Ecto neural progenitor cell (in vitro differentiated cells): ENCODE results near the gene SAPCD1.

Source experiments
- DNase-seq: peaks from one replicate; pipeline ENCODE4 v3.0.0-alpha.2; 2018; ENCODE audit warnings: low spot score

Gene SAPCD1

DNA sequence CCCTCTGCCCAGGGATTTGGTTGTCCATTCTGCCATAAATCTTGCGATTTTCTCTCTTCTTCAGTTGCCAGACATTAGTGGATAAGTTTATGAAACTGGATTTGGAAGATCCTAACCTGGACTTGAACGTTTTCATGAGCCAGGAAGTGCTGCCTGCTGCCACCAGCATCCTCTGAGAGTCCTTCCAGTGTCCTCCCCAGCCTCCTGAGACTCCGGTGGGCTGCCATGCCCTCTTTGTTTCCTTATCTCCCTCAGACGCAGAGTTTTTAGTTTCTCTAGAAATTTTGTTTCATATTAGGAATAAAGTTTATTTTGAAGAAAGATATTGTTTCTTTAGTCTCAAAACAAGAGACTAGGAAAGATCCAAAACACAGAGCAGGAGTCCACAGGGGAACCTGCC lies at the start of gene SAPCD1:
SAPCD1 (plus strand) TSS at position 301 of the 400 bp plus-strand sequence. CDS start 399 bp downstream, outside the sequence.
- no peak for DNase-seq

DNA sequence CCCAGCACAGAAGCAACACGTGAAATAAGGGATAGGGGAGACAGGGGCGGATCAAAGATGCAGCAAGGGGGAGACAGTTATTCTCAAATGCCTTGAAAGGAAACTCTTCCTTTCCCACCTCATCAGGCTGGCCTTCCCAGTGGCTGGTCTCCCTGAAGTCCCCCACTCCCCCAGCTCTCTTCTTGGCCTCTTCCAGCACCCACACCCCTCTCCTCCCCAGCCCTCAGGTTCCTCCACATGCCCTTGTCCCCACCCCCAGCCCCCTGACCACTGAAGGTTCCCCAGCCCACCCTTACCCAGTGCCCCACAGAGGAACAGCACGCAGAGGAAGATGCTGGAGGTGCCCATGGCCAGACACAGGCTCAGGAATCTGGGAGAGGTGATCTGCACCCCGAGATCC lies 49.0 kb upstream of the SAPCD1 start:
- DNase-seq = no peak

DNA sequence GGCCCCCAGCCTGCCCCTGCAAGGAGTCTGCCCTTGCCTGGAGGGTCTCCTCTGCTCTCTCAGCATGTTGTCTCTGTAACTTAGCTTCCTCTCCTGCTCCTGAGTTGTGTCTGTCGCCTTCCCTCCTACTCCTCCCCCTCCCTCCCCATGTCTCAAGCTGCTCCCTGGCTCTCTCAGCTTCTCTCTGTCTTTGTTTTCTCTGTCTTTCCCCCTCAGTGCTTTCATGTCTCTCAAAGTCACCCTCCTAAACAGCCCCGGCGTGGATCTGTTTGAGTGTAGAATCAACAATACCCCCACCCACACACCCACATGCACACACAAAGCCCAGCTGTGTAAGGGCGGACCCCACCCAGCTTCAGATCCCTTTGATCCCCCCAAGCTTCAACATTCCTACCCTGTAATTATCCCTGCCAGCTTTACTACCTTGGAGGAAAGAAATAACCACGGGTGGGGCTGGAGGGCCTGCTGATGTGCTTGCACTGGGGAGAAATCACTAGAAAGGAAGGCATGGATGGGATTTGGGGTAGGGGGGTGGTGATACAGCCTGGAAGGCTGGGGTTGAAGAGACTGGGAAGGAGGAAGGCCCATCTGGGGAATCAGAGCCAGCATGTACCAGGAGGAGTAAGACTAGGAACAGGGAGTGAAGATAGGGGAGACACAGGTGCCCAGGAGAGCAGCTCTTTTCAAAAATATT lies 48.3 kb upstream of the SAPCD1 start:
- no peak for DNase-seq

DNA sequence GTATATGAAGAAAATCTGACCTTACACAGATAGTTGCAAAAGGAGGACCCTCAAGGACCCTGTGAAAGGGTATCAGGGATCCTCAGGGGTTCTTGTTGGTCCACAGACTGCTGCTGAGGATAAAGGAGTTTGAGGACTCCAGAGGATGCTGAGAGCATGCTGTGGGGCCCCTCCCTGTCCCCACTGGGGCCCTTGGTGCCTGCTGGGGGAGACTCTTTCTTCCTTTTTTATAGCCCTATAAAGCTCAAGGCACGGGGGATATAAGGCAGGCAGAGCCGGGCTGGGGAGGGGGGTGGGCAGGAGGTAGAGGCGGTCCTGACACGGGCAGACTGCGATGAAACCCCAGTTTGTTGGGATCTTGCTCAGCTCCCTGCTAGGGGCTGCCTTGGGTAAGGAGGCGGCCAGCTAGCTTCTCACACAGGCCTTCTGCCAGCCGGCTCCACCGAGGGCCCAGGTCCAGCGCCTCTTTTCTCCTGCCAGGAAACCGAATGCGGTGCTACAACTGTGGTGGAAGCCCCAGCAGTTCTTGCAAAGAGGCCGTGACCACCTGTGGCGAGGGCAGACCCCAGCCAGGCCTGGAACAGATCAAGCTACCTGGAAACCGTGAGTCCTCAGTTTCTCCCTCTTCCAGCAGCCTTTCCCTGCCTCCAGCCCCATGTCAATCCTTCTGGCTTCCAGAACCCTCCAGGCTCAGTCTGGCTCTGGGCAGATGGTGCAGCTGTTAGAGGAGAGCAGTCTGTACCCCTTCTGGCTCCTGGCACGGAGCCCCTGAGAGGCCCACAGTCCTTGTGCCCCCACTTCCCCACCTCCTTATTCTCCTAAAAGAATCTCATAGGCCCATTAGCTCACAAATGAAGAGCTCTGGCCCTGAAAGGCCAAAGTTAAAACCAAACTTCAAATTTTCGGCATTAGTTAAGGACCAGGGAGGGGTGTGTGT lies 47.2 kb upstream of the SAPCD1 start, which contains the start of gene LY6G6D:
LY6G6D (plus strand) TSS at position 327 of the 937 bp plus-strand sequence; CDS start at position 335, 8 bp downstream.
- no peak for DNase-seq

DNA sequence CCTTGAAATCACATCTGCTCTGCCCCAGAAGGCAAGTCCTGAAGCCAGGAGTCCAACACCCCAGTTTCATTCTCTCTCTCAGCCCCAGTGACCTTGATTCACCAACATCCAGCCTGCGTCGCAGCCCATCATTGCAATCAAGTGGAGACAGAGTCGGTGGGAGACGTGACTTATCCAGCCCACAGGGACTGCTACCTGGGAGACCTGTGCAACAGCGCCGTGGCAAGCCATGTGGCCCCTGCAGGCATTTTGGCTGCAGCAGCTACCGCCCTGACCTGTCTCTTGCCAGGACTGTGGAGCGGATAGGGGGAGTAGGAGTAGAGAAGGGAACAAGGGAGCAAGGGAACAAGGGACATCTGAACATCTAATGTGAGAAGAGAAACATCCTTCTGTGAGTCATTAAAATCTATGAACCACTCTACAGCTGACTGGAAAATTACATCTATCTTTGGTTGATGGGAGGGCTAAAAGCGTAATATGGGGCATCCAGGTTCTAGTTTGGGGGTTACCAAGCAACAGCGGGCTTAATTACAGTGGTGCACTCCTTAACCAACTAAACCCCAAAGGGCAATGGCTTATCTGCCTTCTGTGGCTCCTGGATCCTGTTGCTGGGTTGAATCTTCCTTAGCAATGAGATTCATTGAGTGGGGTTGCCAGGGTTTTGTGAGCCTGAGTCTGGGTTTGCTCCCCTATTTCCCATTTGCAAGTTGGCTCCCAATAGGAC lies 44.8 kb upstream of the SAPCD1 start:
- no peak for DNase-seq

DNA sequence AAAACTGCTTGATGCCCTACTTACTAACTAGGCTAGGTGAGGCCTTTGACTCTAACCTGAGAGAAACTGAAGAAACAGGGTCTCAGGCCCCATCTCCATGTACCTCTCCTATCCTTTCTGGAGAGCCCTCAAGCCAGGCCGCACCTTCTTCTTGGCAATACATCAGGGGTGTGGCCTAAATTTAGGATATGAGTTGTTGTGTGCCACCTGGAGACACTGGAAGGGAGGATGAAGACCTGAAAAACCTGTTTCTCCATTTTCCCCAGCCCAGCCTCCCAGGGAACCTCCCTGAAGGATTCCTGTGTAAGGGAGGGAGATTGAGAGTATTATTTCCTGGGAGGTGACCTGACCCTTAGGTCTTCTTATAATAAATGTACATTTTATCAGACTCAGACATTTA lies 44.2 kb upstream of the SAPCD1 start:
- no peak for DNase-seq

DNA sequence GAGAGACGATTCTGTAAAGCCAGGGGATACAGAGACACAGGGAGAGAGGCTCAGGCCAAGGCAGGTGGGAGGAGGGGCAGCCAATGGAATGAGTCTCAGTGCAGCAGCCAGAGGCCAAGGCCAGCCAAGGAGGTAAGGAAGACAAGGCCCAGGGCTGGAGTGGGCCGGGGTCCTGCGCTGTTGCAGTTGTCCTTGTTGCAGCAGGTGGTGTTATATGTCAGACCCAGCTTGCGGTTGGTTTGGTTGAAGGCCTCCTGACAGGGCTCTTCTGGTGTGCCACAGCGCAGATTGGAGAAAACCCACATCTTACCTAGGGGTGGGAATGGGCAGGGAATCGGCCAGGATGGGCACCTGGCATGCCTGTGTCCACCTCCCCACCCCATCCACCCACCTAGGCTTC lies 43.5 kb upstream of the SAPCD1 start:
- DNase-seq = no peak

DNA sequence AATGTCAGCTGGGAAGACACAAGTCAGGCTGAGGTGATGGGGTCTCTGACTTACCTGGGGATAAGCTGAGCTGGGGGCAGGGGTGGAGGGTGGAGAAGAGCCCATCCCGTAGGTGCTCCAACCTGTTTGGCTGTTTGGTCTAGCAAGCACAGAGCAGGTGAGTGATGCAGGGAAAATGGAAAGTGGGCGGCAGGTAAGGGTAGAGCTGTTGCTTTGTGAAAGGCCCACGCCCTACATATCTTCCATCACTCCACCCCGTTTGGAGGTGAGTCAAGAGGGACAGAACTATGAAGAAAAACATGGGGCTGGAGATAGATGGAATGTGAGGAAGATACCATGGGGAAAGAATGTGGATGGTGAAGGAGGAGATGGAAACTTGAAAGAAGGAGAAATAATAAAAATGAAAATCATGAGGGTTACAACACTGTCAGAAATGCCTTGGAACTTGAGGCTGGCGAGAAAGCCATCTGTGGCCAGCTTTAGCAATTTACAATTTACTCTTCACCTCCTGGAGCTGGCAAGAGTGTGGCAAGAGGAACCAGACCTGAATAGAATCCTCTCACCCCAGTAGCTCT lies 42.2 kb upstream of the SAPCD1 start:
- DNase-seq = no peak

DNA sequence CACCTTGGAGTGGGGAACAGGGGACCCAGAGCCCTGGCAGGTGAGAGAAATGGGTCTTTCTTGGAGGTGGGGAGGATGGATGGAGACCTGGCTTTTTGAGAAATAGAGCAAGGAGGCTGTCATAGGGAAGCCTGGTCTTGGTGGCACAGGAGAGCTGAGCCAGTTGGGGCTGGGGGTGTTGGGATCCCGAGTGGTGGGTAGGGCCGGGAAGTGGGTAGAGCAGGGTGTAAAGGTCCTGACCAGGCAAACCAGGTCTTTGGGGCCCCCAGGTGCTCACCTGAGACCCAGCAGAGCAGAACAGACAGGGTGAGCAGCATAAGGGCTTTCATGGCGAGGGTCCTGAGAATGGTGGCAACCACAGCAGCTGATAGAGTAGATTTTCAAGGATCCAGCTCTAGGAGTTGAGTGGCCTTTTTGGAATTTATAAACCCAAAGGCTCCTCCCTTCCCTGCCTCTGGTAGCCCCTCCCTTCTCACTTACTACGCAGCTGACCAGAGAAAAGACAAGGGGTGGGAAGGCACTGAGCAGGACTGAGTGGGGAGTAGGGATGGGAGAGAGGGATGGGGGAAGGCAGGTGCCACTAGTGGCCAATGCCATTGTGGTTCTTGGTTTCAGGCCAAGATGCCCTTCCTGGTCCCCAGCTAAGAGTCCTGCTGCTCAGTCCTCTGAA lies 41.0 kb upstream of the SAPCD1 start, which contains the start of gene LY6G6C:
LY6G6C (minus strand) TSS at position 396 of the 670 bp plus-strand sequence; CDS start at position 329, 67 bp downstream.
- DNase-seq = no peak

DNA sequence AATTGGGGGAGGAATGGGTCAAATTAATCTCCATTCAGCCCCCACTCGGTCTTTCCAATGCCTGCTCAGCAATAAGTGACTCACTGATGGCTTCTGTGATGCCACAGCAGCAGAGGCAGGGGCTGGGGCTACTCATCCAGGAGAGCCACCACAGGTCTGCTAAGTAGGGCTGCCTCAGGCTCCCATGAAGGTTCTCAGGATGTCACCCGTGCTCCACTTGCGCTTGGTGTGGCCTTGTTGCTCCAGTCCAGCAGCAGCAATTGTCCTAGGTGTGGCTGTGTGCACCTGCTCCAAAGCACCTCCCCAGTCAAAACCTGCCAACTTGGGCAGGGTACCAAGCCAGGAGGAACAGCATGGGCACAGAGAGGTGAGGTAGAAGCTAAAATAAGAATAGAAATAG lies 40.3 kb upstream of the SAPCD1 start:
- DNase-seq = no peak

DNA sequence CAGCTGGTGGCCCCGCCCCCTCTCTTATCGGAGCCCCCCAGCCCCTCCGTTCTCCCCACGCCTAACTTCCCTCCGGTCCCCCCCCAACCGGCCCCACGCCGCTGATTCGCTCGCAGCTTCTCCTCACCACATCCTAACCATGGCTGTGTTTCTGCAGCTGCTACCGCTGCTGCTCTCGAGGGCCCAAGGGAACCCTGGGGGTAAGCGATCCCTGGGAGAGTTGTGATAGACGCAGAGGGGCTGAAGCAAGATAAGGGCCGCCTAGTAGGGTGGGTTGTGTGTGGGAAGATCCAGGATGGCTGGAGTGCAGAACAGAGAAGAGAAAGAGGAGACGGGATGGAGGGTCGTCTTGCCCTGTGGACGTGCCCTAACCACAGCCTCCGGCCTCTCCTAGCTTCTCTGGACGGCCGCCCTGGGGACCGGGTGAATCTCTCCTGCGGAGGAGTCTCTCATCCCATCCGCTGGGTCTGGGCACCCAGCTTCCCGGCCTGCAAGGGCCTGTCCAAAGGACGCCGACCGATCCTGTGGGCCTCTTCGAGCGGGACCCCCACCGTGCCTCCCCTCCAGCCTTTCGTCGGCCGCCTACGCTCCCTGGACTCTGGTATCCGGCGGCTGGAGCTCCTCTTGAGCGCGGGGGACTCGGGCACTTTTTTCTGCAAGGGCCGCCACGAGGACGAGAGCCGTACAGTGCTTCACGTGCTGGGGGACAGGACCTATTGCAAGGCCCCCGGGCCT lies 39.0 kb upstream of the SAPCD1 start, which contains the start of gene MPIG6B:
MPIG6B (plus strand) TSS at position 129 of the 735 bp plus-strand sequence; CDS start at position 140, 11 bp downstream.
- no peak for DNase-seq

DNA sequence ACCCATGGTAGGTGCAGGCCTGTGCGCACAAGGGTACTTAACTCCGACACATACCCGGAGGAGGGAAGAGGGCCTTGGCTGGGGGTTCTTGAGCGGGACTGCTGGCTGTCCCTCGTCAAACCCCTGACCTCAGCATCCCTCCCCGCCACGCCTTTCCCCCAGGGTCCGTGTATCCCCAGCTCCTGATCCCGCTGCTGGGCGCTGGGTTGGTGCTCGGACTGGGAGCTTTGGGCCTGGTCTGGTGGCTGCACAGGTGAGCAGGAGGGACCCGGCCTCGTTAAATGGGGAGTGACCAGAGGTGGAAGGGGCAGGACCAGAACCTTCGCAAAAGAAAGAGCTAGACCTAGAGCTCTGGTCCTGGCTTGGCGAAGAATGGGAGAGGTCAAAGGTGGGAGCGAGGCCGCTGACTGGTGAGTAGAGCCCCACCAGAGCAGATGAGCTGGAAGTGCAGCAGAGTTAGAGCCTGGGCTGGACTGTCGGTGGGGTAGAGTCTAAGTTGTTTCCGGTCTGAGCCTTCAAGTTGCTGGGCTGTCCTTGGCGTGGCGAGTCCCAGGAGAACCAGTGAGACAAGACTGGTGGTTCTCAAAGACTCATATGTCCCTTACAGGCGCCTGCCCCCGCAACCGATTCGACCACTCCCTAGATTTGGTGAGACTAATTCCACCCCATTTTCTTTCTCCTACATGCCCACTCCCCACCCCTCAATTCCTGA lies 38.3 kb upstream of the SAPCD1 start:
- DNase-seq = no peak

DNA sequence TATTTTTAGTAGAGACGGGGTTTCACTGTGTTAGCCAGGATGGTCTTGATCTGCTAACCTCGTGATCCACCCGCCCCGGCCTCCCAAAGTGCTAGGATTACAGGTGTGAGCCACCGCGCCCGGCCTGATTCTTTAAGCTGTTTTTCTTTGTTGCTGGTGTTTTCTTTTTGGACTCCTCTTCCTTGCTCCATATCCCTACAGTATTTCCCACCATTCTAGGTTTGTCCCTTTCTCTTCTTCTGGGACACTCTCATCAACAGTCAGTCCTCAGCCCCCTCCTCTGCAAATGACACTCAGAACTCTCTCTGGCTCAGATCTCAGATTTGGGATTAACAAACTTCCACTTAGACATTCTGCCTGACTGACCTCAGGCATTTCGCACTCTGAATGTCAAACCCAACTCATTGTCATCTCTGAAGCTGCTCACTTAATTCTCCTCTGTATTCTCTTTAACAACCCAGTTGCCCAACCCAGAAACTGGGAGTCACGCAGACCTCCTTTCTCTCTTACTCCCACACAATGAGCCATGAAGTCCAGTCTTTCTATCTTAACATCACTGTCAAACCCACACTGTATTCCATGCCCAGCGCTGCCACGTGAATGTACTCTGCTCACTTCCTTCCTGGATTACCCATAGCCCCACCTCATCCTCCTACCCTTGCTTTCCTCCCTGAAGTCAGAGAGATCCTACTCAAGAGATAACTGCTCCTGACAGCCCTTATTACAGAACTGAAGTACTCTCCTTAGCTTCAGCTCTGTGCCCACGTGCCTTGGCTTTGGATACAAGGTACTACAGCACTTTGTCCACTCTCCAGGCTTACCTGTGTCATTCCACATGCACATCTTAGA lies 36.7 kb upstream of the SAPCD1 start:
- no peak for DNase-seq

DNA sequence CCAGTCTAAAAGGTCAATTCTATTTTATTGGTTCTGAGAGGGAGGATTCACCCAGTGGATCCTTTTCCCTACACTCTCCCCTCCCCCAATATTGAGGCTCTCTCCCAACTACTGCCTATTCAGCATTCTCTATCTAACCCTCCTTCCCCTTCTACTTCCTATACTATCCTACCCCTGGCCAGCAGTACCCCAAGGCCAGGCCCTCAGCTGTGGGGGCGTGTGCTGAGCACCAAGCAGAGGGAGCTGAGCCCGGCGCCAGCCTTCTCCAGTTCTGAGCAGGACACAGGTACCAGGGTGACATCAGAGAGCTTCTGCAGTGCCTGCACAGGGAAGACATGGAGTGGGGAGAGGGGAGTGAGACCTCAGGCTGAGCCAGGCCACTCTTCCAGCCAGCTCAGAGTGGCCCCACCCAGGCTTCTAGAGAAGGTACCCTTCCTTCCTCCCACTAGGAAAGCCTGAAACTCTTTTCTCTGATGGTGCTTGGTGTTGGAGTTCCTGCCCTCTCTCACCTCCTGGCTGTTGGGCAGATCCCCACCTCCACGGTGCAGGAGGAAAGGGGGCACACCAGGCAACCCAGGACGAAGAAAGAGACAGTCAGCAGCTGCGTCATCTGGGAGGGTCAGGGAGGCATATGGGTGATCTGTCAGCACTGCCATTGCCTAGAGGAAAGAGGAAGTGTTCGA lies 35.3 kb upstream of the SAPCD1 start:
- DNase-seq = no peak

DNA sequence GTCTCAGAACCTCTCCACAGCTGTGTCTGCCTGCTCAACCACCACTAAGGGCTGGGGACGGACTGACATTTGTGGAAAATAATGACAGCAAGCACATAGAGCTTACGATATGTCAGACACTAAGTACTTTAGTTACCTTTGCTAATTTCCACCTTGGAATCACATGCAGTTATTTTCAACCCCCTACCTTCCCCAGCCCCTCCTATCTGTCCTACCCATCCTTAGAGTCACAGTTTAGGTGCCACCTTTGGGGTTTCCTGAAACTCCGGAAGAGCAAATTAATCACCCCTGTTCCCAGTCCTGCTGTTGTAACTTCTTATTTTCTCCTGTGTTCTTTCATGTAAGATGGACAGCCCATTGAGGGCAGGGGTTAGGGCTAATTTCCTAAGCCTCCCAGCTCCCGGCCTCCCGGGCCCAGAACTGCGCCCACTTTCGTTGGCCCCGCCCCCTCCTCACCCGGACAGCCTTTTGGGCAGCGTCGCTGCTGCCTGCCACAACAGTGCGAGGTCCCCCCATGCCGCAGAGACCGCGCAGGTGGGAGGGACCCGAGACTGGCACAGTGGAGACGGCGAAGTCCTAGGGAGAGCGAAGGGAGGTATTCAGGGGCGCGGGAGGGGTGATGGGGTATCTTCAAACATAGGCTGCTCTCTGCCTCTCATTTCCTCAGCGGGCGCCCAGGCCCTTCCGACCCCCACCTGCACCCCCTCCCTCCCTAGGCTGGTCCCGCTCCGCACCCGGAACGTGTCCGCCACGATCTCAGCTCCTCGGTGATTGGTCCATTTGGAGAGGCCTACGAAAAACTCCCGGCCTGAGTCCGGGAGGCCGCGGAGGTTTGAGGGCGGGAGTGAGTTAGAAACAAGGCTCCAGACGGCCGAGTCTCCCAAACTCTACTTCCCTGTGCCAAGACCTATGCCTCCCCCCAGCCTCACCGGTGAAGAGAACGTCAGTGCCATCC lies 34.5 kb upstream of the SAPCD1 start:
- no peak for DNase-seq

DNA sequence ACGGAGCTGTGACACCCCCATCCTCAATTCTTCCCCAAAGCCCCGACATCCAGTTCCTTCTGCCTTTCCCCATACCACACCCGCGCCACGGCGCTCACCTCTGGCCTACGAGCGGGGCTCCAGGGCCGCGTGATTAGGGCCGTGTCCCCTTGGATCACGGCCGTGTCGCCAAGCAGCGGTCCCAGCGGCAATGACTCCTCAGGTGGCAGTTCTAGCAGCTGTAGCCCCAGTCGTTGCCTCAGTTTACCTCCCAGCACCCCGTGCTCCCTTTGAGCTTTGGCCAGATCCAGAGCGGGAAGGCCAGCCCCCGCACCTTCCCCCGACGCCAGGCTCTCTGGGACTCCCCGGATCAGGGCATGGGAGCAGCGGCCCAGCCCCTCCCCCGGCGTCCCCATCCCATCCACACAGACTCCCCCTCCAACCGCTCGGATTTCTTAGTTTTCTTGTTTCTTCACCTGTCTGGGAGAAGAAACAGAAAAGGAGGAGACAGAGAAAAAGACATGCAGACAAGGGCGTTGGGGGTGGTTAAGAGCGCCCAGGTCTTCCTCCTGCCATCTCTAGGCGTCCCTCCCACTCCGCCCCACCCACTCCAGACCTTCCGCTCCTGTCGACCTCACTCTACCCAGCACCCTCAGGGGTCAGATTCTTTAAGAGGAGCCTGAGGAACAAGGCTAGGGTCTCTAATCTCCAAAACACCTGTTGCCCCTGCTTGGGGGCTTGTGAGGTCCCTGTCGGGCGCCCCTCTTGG lies 33.5 kb upstream of the SAPCD1 start, which contains the start of gene DDAH2:
DDAH2 (minus strand) TSS at position 533 of the 748 bp plus-strand sequence; CDS start at position 395, 138 bp downstream.
- DNase-seq = no peak
